K562 (cell line): Measurements from ENCODE around the gene COLEC12. TPM values are rescaled to one million over a fixed set of nuclear protein-coding genes. Genes with fewer than 3 reads are reported as not detected.

ENCODE experiments used
- ATAC-seq: fragments of 200-7000 bp; cut with Tn5 transposase; 3 replicates; pipeline ENCODE4 v1.9.1; 2020; ENCODE audit warnings: moderate library complexity
- BruUV-seq: library from RNA; stranded (reverse); fragments of 400-500 nt; replicated peaks from 2 replicates; lab custom pipeline; 2021; lab: Mats Ljungman, UMichigan
- CTCF ChIA-PET: fragments of 300-600 bp; formaldehyde crosslinking; extraction: SDS; loops from one replicate; lab custom pipeline; 2021; ENCODE audit warnings: low intra/inter-chr PET ratio; lab: Yijun Ruan, JAX
- POLR2A ChIA-PET: fragments of 300-600, 350-650 bp; sonication (Branson Sonifier 250); formaldehyde crosslinking; extraction: SDS; loops from one replicate; lab custom pipeline; 2021; ENCODE audit warnings: antibody characterized with exemption, inconsistent platforms; lab: Yijun Ruan, JAX
- DNase-seq, 4 experiments: peaks; one replicate each; pipeline versions ENCODE4 v3.0.0 to v3.0.0-alpha.2; 2011 to 2018; ENCODE audit warnings: low spot score in 3 of 4, mixed read lengths in 3 of 4; ENCODE audit errors: extremely low read depth in 1 of 4
- FAIRE-seq: peaks from 2 replicates; lab custom pipeline; 2011; peaks lifted over from hg19 to GRCh38; lab: Jason Lieb, UNC
- H2AFZ ChIP-seq: 2 replicates; pipeline ENCODE4 v1.6.0; 2011; ENCODE audit warnings: low read depth, low read length, control low read depth, inconsistent platforms
- H3K27ac ChIP-seq: fragments of 200-600 bp; 3 replicates; pipeline ENCODE4 v1.8.0; 2011; ENCODE audit warnings: low read depth, mild to moderate bottlenecking, control low read depth, inconsistent platforms, low read length, moderate library complexity, mixed read lengths; ENCODE audit errors: extremely low read depth
- H3K27me3 ChIP-seq, 2 experiments: fragments of 300-600 bp in 1 of 2; 2 replicates in 1 of 2; 3 replicates in 1 of 2; pipeline versions ENCODE4 v1.6.0 to v1.8.0; 2011; ENCODE audit warnings: inconsistent platforms in 2 of 2, low read length in 2 of 2, mild to moderate bottlenecking in 1 of 2, mixed read lengths in 1 of 2, moderate library complexity in 1 of 2; ENCODE audit not compliant: control insufficient read depth in 2 of 2, insufficient read depth in 2 of 2
- H3K36me3 ChIP-seq: fragments of 300-600 bp; 3 replicates; pipeline ENCODE4 v1.8.0; 2011; ENCODE audit warnings: mild to moderate bottlenecking, low read length, inconsistent platforms; ENCODE audit not compliant: control insufficient read depth, insufficient read depth
- H3K4me1 ChIP-seq, 2 experiments: fragments of 200-600 bp in 1 of 2; replicated peaks in 1 of 2; 2 replicates in 1 of 2; 3 replicates in 1 of 2; pipeline versions ENCODE4 v1.5.1 to v1.8.0; 2011; ENCODE audit warnings: inconsistent platforms in 2 of 2, low read length in 2 of 2, mild to moderate bottlenecking in 1 of 2, mixed read lengths in 1 of 2, moderate library complexity in 1 of 2; ENCODE audit not compliant: control insufficient read depth in 2 of 2, insufficient read depth in 2 of 2
- H3K4me2 ChIP-seq: 2 replicates; pipeline ENCODE4 v1.6.1; 2011; ENCODE audit warnings: low read length, control low read depth, inconsistent platforms, mixed read lengths; ENCODE audit not compliant: insufficient read depth
- H3K4me3 ChIP-seq: fragments of 200-600 bp; sonication (generic), shearing (Covaris generic); 2 replicates; pipeline ENCODE4 v1.5.1; 2016; ENCODE audit warnings: control low read depth, inconsistent platforms
- H3K79me2 ChIP-seq: fragments of 200-600 bp; 3 replicates; pipeline ENCODE4 v1.8.0; 2011; ENCODE audit warnings: low read length, inconsistent platforms; ENCODE audit not compliant: control insufficient read depth, insufficient read depth
- H3K9ac ChIP-seq, 2 experiments: 2 replicates each; pipeline versions ENCODE4 v1.6.0 to v1.6.1; 2011; ENCODE audit warnings: low read depth in 2 of 2, low read length in 2 of 2, control low read depth in 1 of 2, inconsistent platforms in 1 of 2, mild to moderate bottlenecking in 1 of 2, mixed read lengths in 1 of 2; ENCODE audit not compliant: insufficient read depth in 1 of 2
- H3K9me1 ChIP-seq: one replicate; pipeline ENCODE4 v1.6.0; 2011; ENCODE audit warnings: inconsistent platforms, mild to moderate bottlenecking, low read length, moderate library complexity; ENCODE audit not compliant: control insufficient read depth, insufficient read depth
- H3K9me3 ChIP-seq: replicated peaks from 2 replicates; pipeline ENCODE4 v1.5.1; 2011; ENCODE audit warnings: low read depth, low read length, inconsistent platforms; ENCODE audit not compliant: control insufficient read depth, insufficient read depth
- H4K20me1 ChIP-seq: replicated peaks from 2 replicates; pipeline ENCODE4 v1.6.1; 2011; ENCODE audit warnings: low read length, inconsistent platforms, mixed read lengths; ENCODE audit not compliant: control insufficient read depth, insufficient read depth
- FOXP4 ChIP-seq: sonication (generic); formaldehyde crosslinking; IDR thresholded peaks from 2 replicates; pipeline ENCODE4 v1.8.0; 2022; ENCODE audit warnings: mild to moderate bottlenecking, missing genetic modification reagents, borderline replicate concordance
- WGBS: fragments of 100-300 bp; shearing (Covaris generic); methylation state at CpG from one replicate; pipeline ENCODE4 v1.1.6; 2016; ENCODE audit warnings: low coverage, mixed read lengths; ENCODE audit not compliant: insufficient coverage; ENCODE audit errors: missing lambda C conversion rate; 5-methylcytosine and 5-hydroxymethylcytosine counted together
- in situ Hi-C: fragments of 300-500 bp; cut with MboI; formaldehyde crosslinking; loops from 4 replicates; pipeline ENCODE4 v1.15.0; 2018; ENCODE audit warnings: inconsistent platforms, mixed read lengths
- intact Hi-C: fragments of 100-400 bp; cut with micrococcal nuclease; formaldehyde crosslinking; loops from 2 replicates; pipeline ENCODE4 v1.14.2; 2022
- polyA plus RNA-seq, 8 experiments: library from polyadenylated mRNA; depleted of rRNA in 4 of 8; stranded (reverse) in 5 of 8; unstranded in 3 of 8; fragments of >200 nt; fragmentation: Nextera tagmentation in 2 of 8; fragmentation: Illumina TruSeq in 1 of 8; extraction: Ambion mirVana in 2 of 8; extraction: Trizol in 1 of 8; gene quantifications; 2 replicates each; pipeline versions ENCODE4 v1.2.1 to v1.2.3, GENCODE V29; 2011 to 2014; ENCODE audit warnings: inconsistent platforms in 1 of 8, missing spikeins in 1 of 8
- total RNA-seq, 7 experiments: library from RNA; depleted of rRNA in 6 of 7; stranded (reverse); fragments of >200 nt in 6 of 7; fragmentation: Illumina TruSeq in 2 of 7; extraction: Trizol in 2 of 7; gene quantifications; 2 replicates each; pipeline versions ENCODE4 v1.2.1 to v1.2.3, GENCODE V29; 2011 to 2021; ENCODE audit warnings: low replicate concordance in 1 of 7

COLEC12 gene
- total and polyA plus RNA-seq, 9 of the 15 experiments (the other 6 are each of a cell fraction or from before 2014, with no cell fraction given) = 0.04 TPM; not detected in 8

- intact Hi-C loops = no loop called here
- H3K4me1 ChIP-seq = no peaks in the 10 kb centered on the region
Observed at GRCh38 chr18:371609-371982, 128.9 kb downstream of the COLEC12 start.

More at GRCh38 chr18:371609-371982, 128.9 kb downstream of the COLEC12 start:
- H3K9me1 ChIP-seq = no peaks in the 10 kb centered on the region
- peaks cover 46 to 50% of the 10 kb centered on the region in 2 experiments for H3K27me3 ChIP-seq
- no peak for TF ChIP-seq FOXP4 (CRISPR knock-in tag)
- H3K9me3 ChIP-seq = no peaks in the 10 kb centered on the region
- H3K79me2 ChIP-seq = no peaks in the 10 kb centered on the region
- DNase-seq (no peak), ATAC-seq (no peak), FAIRE-seq (no peak)
- H3K27ac ChIP-seq = no peak overlapping the region
- H3K4me3 ChIP-seq = no peak overlapping the region
- 3% methylated on average over 7 of the region's 7 CpGs for WGBS
- BruUV-seq = no TSS peak
- H3K36me3 ChIP-seq = no peaks in the 10 kb centered on the region
- H4K20me1 ChIP-seq = no peaks in the 10 kb centered on the region
- CTCF ChIA-PET = no interaction called here
- H3K9ac ChIP-seq = no peak overlapping the region
- in situ Hi-C loops = no loop called here
- POLR2A ChIA-PET = no interaction called here
- H2AFZ ChIP-seq = no peak overlapping the region
- H3K4me2 ChIP-seq = no peak overlapping the region
